Measurements from ENCODE around the gene FOXP1.

The FOXP1 gene

DNA sequence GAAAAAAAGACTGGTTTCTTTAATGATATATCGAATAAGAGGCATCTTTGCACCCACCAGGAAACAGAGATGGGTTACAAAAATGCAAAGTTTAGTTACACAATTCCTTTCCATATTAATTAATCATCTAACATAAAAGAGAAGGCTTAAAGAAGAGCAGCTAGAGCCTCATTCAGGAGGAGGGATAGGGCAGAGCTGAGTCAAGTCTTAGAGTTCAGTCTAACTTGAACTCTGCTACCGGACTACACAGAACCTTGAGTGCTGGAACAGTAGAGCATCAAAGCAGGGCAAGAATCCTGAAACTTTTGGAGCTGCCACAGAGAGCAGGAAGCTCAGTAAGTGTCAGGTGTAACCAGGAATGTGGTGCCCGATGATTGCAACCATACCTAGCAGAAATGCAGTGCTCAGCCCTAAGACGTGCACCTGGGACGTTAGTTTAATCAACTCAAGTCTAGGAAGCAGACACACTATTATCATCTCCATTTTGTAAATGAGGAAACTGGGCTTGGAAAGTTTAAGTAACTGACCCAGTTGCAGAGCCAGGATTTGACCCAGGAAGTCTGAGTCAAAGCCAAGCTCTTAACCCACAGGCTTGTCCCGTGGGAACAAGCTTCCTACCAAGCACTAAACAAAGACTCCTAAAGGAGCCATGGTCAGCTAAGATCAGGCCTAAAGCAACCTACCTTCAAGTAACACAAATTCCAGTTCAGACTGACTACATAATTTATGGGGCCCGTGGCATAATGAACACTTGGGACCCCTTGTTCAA is 187.4 kb downstream of the FOXP1 start:
- TF ChIP-seq ZNF274 (IDR thresholded peaks at IDR 0.05; ENCODE audit: low read depth, low read length) = no peak
- H3K4me3 ChIP-seq (ENCODE audit: low read length) = no peak overlapping the region

- no peak for TF ChIP-seq ZNF274 (IDR thresholded peaks at IDR 0.05; ENCODE audit: low read depth, low read length)
- H3K4me3 ChIP-seq (ENCODE audit: low read length) = no peak overlapping the region
Measured at GRCh38 chr3:71395470-71395869, 188.1 kb downstream of the FOXP1 start.

- H3K4me3 ChIP-seq (ENCODE audit: low read length) = no peak overlapping the region
- TF ChIP-seq ZNF274 (IDR thresholded peaks at IDR 0.05; ENCODE audit: low read depth, low read length) = no peak
Measured at GRCh38 chr3:71393745-71394144, 189.8 kb downstream of the FOXP1 start.

- no peak for TF ChIP-seq ZNF274 (IDR thresholded peaks at IDR 0.05; ENCODE audit: low read depth, low read length)
- no peak overlapping the region for H3K4me3 ChIP-seq (ENCODE audit: low read length)
Measured at GRCh38 chr3:71393093-71393492, 190.4 kb downstream of the FOXP1 start.

GRCh38 chr3:71392251-71392650 is 191.3 kb downstream of the FOXP1 start:
- H3K4me3 ChIP-seq (ENCODE audit: low read length) = no peak overlapping the region
- no peak for TF ChIP-seq ZNF274 (IDR thresholded peaks at IDR 0.05; ENCODE audit: low read depth, low read length)

DNA sequence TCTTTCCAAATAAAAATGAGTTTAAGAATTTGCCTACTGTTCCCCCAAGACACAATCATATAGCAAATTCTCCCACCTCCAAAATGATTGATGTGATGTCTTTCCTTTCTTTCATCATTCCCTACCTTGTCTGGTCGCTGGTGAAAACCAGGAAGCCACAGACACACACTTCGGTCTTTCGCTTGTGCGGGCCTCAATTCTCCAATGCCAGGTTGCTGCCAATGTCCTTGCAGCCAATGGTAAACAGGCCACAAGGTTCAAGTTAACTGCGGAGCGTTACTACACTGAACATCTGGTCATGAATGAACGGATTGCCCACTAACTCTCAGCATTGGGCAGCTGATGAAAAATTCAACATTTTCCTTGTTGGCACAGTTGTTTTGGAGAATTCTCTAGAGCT is 192.2 kb downstream of the FOXP1 start:
- peak overlapping the region; percentile 59; the same call in 1 of the 2 replicates for H3K4me3 ChIP-seq (ENCODE audit: low read length)
- TF ChIP-seq ZNF274 (IDR thresholded peaks at IDR 0.05; ENCODE audit: low read depth, low read length) = no peak

DNA sequence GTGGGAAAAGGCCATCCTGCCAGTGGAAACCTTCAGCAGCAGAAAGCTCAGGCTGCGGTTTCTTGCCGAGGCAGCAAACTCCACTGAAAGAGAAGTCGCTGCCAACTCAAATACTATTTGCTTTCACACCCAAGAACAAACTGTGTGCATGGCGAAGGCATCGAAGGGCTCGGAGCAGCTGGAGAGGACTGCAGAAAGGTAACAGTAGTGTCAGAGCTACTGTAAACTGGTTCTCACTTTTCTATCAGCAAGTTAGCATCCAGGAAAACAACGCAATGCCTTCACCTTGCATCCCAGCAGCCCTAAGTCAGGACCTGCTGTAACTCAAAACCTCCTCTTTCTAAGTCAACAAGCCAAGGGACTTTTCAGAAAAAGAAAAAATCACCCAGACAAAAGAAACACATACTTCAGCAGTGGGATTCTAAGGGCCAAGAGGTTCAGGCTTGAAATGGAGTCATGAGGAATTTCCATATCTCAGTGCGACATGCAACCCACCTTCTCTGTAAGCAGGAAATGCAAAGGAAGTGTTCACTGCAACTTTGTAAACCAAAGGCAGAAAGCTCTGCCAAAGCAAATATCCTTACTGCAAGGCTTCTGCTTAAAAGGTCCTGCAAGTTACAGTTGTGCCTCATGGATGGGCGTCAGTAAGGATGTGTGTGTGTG is 193.5 kb downstream of the FOXP1 start:
- H3K4me3 ChIP-seq (ENCODE audit: low read length) = peak overlapping the region; percentile 6; the same call in 1 of the 2 replicates
- TF ChIP-seq ZNF274 (IDR thresholded peaks at IDR 0.05; ENCODE audit: low read depth, low read length) = no peak

GRCh38 chr3:71389191-71389590 is 194.3 kb downstream of the FOXP1 start:
- TF ChIP-seq ZNF274 (IDR thresholded peaks at IDR 0.05; ENCODE audit: low read depth, low read length) = no peak
- no peak overlapping the region for H3K4me3 ChIP-seq (ENCODE audit: low read length)

- no peak overlapping the region for H3K4me3 ChIP-seq (ENCODE audit: low read length)
- TF ChIP-seq ZNF274 (IDR thresholded peaks at IDR 0.05; ENCODE audit: low read depth, low read length) = no peak
Measured at GRCh38 chr3:71388535-71389120, 194.9 kb downstream of the FOXP1 start.

DNA sequence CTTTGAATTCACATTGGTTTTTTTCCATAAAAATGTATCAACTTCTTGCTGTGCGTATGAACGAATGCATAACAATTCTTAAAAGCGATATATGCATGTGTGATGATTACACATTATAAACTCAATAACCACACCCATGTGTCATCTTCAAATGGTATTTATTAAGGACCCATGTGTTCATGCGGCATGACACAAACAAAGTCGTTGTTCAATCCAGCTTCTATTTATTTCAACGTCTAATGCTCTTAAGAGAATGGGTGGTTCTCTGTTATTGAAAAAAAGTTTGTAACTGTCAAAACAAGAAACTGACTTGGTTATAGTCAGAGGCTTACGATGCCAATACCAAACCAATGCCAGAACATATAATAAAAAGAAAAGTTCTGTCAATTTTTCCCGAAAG is 195.9 kb downstream of the FOXP1 start:
- TF ChIP-seq ZNF274 (IDR thresholded peaks at IDR 0.05; ENCODE audit: low read depth, low read length) = no peak
- H3K4me3 ChIP-seq (ENCODE audit: low read length) = no peak overlapping the region

DNA sequence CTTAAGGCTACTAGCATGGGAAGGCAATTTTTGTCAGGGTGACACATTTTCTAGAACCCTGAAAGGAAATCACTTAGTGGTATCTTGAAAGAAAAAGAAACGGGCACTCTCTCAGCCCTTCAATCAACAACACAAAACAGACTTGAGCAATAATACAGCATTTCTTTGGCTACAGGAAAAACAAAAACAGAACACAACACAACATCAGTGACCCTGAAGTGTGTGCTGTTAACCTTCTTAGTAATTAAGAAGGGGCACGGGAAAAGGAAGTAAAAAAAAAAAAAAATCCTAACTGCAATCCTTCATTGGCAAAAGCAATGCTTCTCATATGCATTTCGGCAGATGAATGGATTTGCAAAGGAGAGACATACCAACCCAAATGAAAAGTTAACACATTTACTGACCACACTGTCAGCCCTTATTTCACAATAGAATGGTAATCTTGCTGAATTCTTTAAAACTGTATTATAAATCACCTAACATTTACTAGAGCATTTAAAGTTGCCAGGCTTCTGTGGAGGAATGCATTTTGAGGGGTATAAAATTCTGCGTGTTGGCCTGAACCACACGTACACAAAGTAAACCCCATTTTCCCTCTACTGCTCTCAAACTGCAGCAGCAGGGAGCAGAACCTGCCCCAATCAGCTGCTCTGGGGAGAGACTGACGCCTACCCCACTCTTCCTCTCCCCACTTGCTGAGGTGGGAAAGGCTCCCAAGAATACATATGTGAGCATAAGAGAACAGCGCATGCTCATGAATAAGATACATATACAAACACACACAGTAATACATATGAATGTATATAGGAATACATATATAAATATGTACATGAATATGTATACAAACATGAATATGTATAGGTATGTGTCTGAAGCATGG is 198.5 kb downstream of the FOXP1 start:
- H3K4me3 ChIP-seq (ENCODE audit: low read length) = no peak overlapping the region
- TF ChIP-seq ZNF274 (IDR thresholded peaks at IDR 0.05; ENCODE audit: low read depth, low read length) = no peak

GRCh38 chr3:71384388-71384787 is 199.1 kb downstream of the FOXP1 start:
- no peak overlapping the region for H3K4me3 ChIP-seq (ENCODE audit: low read length)
- no peak for TF ChIP-seq ZNF274 (IDR thresholded peaks at IDR 0.05; ENCODE audit: low read depth, low read length)

DNA sequence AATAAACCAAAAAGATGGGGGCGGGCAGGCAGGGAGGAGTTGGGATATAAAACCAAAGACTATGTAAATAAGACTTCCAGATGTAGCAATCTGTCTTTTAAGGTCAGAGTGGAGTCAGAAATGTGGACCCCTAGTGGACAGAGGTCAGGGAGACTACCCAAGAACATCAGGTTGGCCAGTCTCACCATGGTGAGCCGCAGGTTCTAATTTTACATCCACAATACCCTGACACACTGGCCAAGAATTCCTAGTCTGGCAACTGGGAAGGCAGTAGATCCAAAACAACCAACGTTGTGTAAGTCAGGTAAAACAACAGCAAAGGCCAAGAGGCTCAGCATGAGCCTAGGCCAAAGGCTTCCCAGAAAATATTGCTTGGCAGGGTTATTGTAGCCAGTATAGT is 203.4 kb downstream of the FOXP1 start:
- H3K4me3 ChIP-seq (ENCODE audit: low read length) = no peak overlapping the region
- no peak for TF ChIP-seq ZNF274 (IDR thresholded peaks at IDR 0.05; ENCODE audit: low read depth, low read length)

GRCh38 chr3:71378509-71378908 is 205.0 kb downstream of the FOXP1 start:
- TF ChIP-seq ZNF274 (IDR thresholded peaks at IDR 0.05; ENCODE audit: low read depth, low read length) = no peak
- no peak overlapping the region for H3K4me3 ChIP-seq (ENCODE audit: low read length)
